Keratinocyte (primary cell): ENCODE results near the gene GSK3A. TPM values are rescaled to one million over a fixed set of nuclear protein-coding genes. Genes with fewer than 3 reads are reported as not detected.

Experiments
- DNase-seq: peaks from one replicate; pipeline ENCODE4 v3.0.0-alpha.2; 2011; ENCODE audit warnings: low read depth, missing footprints, low spot score
- FAIRE-seq: peaks from 2 replicates; lab custom pipeline; 2011; peaks lifted over from hg19 to GRCh38; lab: Jason Lieb, UNC
- H2AFZ ChIP-seq: 2 replicates; pipeline ENCODE4 v1.6.0; 2012; ENCODE audit warnings: low read length, control low read depth, inconsistent platforms; ENCODE audit not compliant: control insufficient read depth
- H3K27ac ChIP-seq: 2 replicates; pipeline ENCODE4 v1.5.1; 2011; ENCODE audit warnings: low read length; ENCODE audit not compliant: control insufficient read depth, insufficient read depth
- H3K27me3 ChIP-seq: 3 replicates; pipeline ENCODE4 v1.6.0; 2011; ENCODE audit warnings: low read length; ENCODE audit not compliant: control insufficient read depth, insufficient read depth; ENCODE audit errors: extremely low read depth
- H3K36me3 ChIP-seq, 2 experiments: 2 replicates in 1 of 2; 3 replicates in 1 of 2; pipeline ENCODE4 v1.5.1; 2011; ENCODE audit warnings: low read length in 2 of 2, mild to moderate bottlenecking in 1 of 2; ENCODE audit not compliant: control insufficient read depth in 2 of 2, insufficient read depth in 2 of 2; ENCODE audit errors: extremely low read depth in 1 of 2
- H3K4me1 ChIP-seq: 3 replicates; pipeline ENCODE4 v1.5.1; 2011; ENCODE audit warnings: low read length; ENCODE audit not compliant: control insufficient read depth, insufficient read depth; ENCODE audit errors: extremely low read depth
- H3K4me2 ChIP-seq: 3 replicates; pipeline ENCODE4 v1.6.0; 2011; ENCODE audit warnings: low read depth, low read length; ENCODE audit not compliant: control insufficient read depth, insufficient read depth; ENCODE audit errors: extremely low read depth
- H3K4me3 ChIP-seq, 3 experiments: fragments of 200-600 bp in 1 of 3; sonication (generic) in 1 of 3; 2 replicates in 2 of 3; 3 replicates in 1 of 3; pipeline ENCODE4 v1.5.1; 2011 to 2016; ENCODE audit warnings: low read length in 3 of 3, mild to moderate bottlenecking in 3 of 3, control low read depth in 2 of 3, inconsistent platforms in 1 of 3, low read depth in 1 of 3, mixed read lengths in 1 of 3, mixed run types in 1 of 3, moderate library complexity in 1 of 3; ENCODE audit not compliant: control insufficient read depth in 2 of 3, insufficient read depth in 2 of 3; ENCODE audit errors: extremely low read depth in 1 of 3
- H3K79me2 ChIP-seq: 2 replicates; pipeline ENCODE4 v1.6.0; 2012; ENCODE audit warnings: low read length; ENCODE audit not compliant: control insufficient read depth, insufficient read depth
- H3K9ac ChIP-seq: 3 replicates; pipeline ENCODE4 v1.6.0; 2011; ENCODE audit warnings: low read length; ENCODE audit not compliant: control insufficient read depth, insufficient read depth; ENCODE audit errors: extremely low read depth
- H3K9me1 ChIP-seq: 3 replicates; pipeline ENCODE4 v1.6.0; 2011; ENCODE audit warnings: low read length; ENCODE audit not compliant: control insufficient read depth, insufficient read depth; ENCODE audit errors: extremely low read depth
- H3K9me3 ChIP-seq: 2 replicates; pipeline ENCODE4 v1.5.1; 2012; ENCODE audit warnings: low read depth, low read length; ENCODE audit not compliant: control insufficient read depth
- H4K20me1 ChIP-seq: 3 replicates; pipeline ENCODE4 v1.6.0; 2011; ENCODE audit warnings: low read length; ENCODE audit not compliant: control insufficient read depth, insufficient read depth; ENCODE audit errors: extremely low read depth
- CTCF ChIP-seq, 3 experiments: IDR thresholded peaks in 1 of 3; conservative IDR thresholded peaks in 1 of 3; optimal IDR thresholded peaks in 1 of 3; 2 replicates in 2 of 3; 3 replicates in 1 of 3; pipeline versions ENCODE3 to v1.5.1; 2011; ENCODE audit warnings: low read length in 3 of 3, mild to moderate bottlenecking in 3 of 3, moderate library complexity in 2 of 3, control low read depth in 1 of 3, inconsistent platforms in 1 of 3; ENCODE audit not compliant: insufficient read depth in 2 of 3; ENCODE audit errors: extremely low read depth in 1 of 3
- EZH2 ChIP-seq: IDR thresholded peaks from one replicate; pipeline ENCODE4 v1.6.1; 2012; ENCODE audit warnings: inconsistent platforms, mild to moderate bottlenecking, low read length, moderate library complexity
- dilution Hi-C: fragments of 300-500 bp; cut with MboI; formaldehyde crosslinking; loops from one replicate; pipeline ENCODE4 v1.7.0; 2020; ENCODE audit warnings: low sequenced_read_pairs; ENCODE audit not compliant: extremely low pct_ligation_motif_present
- polyA plus RNA-seq, 5 experiments: library from polyadenylated mRNA; depleted of rRNA in 3 of 5; stranded (reverse) in 3 of 5; stranded (forward) in 1 of 5; unstranded in 1 of 5; fragments of >200 nt; gene quantifications; 1 replicate in 1 of 5; 2 replicates in 3 of 5; 3 replicates in 1 of 5; pipeline versions ENCODE4 v1.2.1 to v1.2.3, GENCODE V29; 2011 to 2012; ENCODE audit warnings: missing spikeins in 2 of 5, low read depth in 1 of 5, low replicate concordance in 1 of 5

GSK3A gene
- polyA plus RNA-seq, 1 donor (not counting 4 experiments of a cell fraction or from before 2014, with no cell fraction given): 36.9 TPM

GRCh38 chr19:42219812-42220750, 22.3 kb downstream of the GSK3A start, which contains the start of gene ZNF526:
Gene ZNF526 (plus strand): TSS chr19:42220312. CDS start chr19:42224404, 4,092 bp downstream.
- TF ChIP-seq EZH2 (no peak), CTCF (optimal IDR thresholded peaks at IDR 0.05 in 1 of 3, IDR thresholded peaks at IDR 0.05 in 1 of 3, conservative IDR thresholded peaks at IDR 0.05 in 1 of 3; ENCODE audit: extremely low read depth in 1 of 3, insufficient read depth in 2 of 3, low read length in 3 of 3) (no peak)
- dilution Hi-C loops: no loop called here
- FAIRE-seq (peak; percentile 83), DNase-seq (peak; percentile 94)
- Histone ChIP-seq H3K9me3 (no peaks in the 10 kb centered on the region), H3K9ac (peak within 1 kb of the TSS; percentile 94), H3K27ac (peak within 1 kb of the TSS; percentile 90), H3K79me2 (peaks cover 64% of the 10 kb centered on the region), H3K4me1 (peaks cover 34% of the 10 kb centered on the region), H3K9me1 (peaks cover 2% of the 10 kb centered on the region), H3K27me3 (no peaks in the 10 kb centered on the region), H4K20me1 (peaks cover 6% of the 10 kb centered on the region), H3K4me3 (peak within 1 kb of the TSS; percentile 94 to 97 (median 95)), H2AFZ (peak within 1 kb of the TSS; percentile 90), H3K4me2 (peak within 1 kb of the TSS; percentile 88), H3K36me3 (peaks cover 15 to 30% of the 10 kb centered on the region in 2 experiments)

GRCh38 chr19:42217520-42218437, 24.6 kb downstream of the GSK3A start, which contains the start of gene DEDD2:
Gene DEDD2 (minus strand): TSS chr19:42217677. CDS start chr19:42217007, 670 bp downstream.
- peaks cover 73% of the 10 kb centered on the region for H3K79me2 ChIP-seq
- H3K4me1 ChIP-seq: peaks cover 35% of the 10 kb centered on the region
- no peaks in the 10 kb centered on the region for H3K9me3 ChIP-seq
- peak within 1 kb of the TSS; percentile 82 for H3K9ac ChIP-seq
- peak; percentile 86 for FAIRE-seq
- TF ChIP-seq CTCF (optimal IDR thresholded peaks at IDR 0.05 in 1 of 3, IDR thresholded peaks at IDR 0.05 in 1 of 3, conservative IDR thresholded peaks at IDR 0.05 in 1 of 3; ENCODE audit: extremely low read depth in 1 of 3, insufficient read depth in 2 of 3, low read length in 3 of 3): peak in 1 of 3 experiments; percentile 6
- TF ChIP-seq EZH2: no peak
- peaks cover 6% of the 10 kb centered on the region for H4K20me1 ChIP-seq
- dilution Hi-C loops: no loop called here
- H3K9me1 ChIP-seq: peaks cover 2% of the 10 kb centered on the region
- no peaks in the 10 kb centered on the region for H3K27me3 ChIP-seq
- H3K36me3 ChIP-seq: peaks cover 14 to 31% of the 10 kb centered on the region in 2 experiments
- peak within 1 kb of the TSS; percentile 80 to 93 (median 92) for H3K4me3 ChIP-seq
- H2AFZ ChIP-seq: peak within 1 kb of the TSS; percentile 86
- DNase-seq: peak; percentile 99
- peak within 1 kb of the TSS; percentile 90 for H3K27ac ChIP-seq
- H3K4me2 ChIP-seq: peak within 1 kb of the TSS; percentile 92
